Fibroblast of skin of right biceps (primary cell): Measurements from ENCODE around the gene COL27A1.

ENCODE experiments used
- DNase-seq: peaks from one replicate; pipeline ENCODE4 v3.0.0-alpha.2; 2013

The COL27A1 gene

GRCh38 chr9:114229295-114229694 is 74.0 kb downstream of the COL27A1 start:
- no peak for DNase-seq

DNA sequence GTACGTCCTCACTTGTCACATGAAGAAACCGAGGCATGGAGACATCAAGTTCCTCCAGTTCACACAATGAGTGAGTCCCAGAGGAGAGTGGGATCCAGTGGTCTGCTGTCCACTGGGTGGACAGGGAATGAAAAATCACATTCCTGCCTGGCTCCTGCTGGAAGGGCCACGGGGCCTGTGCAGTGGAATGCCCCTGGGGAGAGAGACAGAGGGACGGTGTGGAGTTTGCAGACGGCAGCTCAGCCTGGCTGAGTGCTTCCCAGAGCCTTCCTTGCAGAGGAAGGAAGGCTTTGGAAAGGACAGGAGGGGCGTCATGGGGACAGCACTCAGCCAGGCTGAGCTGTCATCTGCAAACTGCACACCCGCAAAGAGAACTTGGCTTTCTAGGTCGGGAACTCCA is 74.7 kb downstream of the COL27A1 start:
- no peak for DNase-seq

DNA sequence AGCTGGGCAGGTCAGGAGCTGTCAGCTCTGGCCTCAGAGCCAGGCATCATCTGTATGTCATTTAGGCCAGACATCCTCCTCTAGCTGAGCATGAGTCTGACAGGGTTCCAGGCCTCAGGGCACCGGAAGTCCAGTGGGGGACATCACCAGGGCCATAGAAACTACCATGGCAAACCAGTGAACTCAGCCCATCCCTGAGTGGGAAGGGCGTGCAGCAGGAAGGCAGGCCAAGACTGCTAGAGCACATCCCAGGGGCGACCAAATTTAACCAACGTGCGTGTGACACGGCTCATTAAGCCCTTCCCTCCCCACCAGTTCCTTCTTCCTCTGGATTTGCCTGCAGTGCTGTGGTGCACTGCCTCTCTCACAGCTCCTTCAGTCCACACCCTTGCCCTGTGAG is 75.9 kb downstream of the COL27A1 start:
- DNase-seq, result no peak

DNA sequence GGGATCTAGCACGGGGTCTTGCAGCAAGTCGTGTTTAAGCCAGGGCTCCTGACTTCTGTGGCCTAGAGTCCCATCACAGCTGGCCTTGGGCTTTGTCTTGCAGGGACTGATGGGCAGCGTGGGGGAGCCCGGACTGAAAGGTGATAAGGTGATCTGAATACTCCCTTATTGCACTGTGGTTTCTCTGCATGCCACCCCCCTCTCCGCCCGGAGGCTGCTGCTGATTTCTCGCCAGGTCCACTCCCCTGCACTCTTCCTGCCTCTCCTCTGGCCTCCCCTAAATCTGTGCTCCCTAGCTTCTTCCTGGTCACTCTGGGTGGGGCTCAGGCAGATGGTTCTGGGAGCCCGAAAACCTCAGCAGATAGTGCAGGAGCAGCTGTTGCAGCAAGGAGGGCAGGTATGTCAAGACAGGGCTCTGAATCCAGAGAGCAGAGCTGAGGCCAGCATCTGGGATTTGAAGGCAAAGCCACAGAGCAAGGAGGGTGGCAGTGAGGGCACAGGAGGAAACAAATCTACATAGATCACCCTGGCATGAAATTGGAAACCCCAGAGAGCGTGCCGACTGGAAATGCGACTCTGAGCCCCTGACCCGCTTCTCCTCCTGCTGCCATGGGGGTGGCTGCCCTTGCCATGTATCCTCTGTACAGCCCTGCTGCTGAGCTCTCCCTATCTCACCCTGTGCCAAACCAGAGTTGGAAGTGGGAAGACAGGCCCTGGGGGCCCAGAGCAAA is 76.5 kb downstream of the COL27A1 start:
- DNase-seq, result no peak

DNA sequence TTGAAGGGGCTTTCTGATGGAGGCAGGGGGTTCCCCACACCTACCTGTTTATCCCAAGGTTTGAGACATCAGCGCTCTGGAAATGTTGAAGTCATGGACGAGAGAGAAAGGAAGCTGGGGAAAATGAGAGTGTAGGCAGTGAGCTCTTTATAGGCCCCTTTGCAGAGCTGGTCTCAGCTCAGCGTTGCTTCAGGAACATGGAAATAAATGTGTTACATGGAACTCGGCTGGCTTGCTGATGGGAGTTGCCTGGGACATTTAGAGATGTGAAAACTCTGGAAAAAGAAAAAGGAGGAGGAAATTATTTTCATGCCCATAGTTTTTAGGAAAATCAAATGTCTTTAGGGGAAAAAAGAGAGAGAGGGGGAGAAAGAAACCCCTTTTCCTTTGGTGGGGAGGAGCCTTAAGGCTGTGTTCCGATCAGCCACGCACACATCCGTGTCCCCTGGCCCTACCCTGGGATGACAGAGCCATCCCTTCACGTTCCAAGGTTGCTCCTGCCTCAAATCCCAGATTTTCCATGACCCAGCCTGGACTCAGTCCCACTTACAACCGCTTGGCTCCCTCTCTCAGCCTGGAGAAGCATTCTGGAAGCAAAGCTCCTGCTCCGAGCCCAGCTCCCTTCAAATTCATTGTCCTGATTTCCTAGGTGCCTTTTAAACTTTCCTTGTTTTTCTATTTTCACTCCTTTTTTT is 78.3 kb downstream of the COL27A1 start:
- DNase-seq, result peak; percentile 30

DNA sequence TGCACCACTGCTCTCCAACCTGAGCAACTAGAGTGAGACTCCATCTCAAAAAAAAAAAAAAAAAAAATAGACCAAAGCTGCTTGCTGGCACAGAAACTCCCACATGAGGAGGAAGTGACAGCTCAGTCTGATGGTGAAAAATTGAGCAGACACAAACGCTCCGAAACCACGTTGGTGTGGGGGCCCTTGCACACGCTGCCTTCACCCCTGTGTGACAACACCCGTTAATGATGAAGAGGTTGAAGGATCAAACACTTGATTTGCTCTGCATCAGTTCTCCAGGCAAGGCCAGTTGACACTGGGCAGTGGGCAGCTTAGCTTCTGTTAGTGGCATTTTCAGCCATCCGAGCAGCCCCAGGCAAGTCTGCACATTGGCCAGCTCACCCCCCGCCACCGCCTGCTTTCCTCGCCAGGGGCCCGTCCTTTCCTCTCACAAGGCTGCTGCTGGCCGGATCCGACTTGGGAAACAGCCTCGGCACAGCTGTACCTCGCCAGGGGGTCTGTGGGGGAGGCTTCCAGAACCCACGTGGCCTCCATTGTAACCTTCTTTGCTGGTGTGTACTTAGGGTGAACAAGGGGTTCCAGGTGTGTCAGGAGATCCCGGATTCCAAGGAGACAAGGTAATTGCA is 79.8 kb downstream of the COL27A1 start:
- no peak for DNase-seq

DNA sequence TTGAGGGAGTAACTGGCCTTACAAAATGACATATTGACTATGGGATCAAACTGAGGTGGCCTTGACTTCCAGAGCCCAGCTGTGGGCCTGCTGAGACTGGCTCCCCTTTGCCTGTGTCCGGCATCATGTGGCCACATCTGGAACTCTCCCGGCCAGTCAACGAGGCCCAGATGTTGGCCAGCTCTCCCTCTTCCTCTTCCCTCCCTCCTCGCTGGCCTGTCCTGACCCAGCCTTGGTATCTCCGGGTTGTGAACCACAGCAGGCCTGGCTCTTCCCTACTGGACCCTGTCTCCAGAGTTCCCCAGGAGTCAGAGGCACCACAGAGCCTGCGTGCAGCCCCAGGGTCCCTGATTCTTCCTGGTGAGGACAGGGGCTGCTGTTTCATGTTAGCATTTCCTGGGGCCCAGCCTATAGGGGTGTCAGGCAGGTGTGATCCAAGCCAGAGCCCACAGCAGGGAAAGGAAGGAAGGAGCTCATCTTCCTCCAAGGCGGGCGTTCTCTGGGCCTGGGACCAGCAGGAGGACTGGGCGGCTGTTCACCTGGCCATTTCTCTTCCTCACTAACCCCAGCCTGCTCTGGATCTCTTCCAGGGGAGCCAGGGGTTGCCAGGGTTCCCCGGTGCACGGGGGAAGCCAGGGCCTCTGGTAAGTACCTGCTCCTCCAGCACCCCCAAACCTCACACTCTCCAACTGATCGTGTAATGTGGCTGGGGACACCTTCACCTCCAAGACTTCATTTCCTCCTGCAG is 81.2 kb downstream of the COL27A1 start:
- no peak for DNase-seq

- no peak for DNase-seq
Measured at GRCh38 chr9:114237247-114237646, 81.9 kb downstream of the COL27A1 start.

DNA sequence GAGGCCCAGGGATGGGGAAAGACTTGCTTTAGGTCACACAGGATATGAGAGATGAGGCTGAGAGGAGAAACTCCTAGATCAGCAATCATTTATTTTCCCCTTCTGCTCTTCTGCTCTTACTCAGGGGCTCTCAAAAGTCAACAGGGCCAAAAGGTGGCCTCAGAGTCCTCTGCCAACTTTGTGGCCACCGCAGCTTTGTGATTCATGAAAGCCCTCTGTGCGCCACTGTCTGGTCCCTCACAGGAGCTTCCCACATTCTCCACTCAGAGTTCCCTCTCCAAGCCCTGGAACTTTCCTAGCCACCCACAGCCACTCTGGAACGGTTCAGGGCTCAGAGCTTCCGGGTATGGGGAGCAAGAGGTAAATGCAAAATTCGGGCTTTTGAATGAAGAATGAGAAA is 82.4 kb downstream of the COL27A1 start:
- DNase-seq, result no peak

GRCh38 chr9:114238472-114238871 is 83.1 kb downstream of the COL27A1 start:
- no peak for DNase-seq

DNA sequence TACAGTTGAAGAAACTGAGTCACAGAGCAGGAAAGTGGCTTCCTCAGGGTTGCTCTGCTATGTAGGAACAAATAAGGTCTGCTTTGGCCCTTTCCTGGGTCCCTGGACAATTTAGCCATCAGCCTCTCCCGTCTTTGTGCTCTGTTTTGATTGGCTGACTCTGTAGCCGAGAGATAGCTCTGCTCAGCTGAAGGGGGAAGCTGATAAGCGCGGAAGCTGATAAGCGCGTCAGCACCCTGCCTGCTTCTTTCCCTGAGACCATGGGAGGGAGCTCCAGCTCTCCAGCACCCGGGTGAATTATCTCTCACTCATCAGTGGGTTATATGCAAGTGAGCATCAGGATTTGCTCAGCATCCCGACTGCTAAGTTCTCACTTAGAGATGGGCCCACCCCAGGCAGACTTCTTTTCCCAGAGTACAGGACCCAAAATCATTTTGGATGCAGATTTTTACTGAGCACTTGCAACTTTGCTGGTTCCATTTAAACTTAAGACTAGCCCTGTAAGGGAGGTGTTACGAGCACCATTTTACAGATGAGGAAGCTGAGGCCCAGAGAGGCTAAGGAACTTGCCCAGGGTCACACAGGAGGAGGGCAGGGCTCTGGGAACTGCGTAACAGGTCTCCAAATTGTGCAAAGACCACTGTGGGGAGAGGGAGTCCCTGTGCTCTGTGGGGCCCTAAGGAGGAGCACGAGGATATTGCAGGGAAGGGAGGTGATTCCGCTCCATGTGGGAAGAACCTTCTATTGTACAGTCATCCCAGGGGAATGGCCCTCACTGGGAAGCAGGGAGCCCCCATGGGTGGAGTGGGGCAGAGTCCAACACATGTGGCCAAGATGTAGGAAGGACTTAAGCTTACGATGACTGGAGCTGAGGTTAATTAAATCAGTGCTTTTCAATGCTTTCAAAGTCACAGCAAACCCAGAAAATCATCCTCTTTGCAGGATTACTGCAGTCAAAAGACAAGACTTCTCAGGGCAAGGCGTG is 83.8 kb downstream of the COL27A1 start:
- DNase-seq, result peak; percentile 83

DNA sequence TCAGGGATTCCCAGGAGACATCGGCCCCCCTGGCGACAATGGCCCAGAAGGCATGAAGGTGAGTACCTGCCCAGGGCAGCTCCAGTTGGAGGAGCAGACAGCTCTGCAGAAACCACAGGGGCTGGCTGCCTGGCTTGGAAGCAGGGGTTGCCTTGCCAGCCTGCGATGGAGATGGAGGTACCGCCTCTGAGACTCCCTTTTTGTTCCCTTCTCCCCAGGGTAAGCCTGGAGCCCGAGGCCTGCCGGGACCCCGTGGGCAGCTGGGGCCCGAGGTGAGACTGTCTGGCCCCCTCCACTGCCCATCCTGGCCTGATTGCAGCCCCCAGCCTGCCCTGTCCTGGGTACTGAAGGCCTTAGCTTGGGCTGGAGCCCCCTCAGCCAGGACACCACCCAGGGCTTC is 84.9 kb downstream of the COL27A1 start:
- no peak for DNase-seq

DNA sequence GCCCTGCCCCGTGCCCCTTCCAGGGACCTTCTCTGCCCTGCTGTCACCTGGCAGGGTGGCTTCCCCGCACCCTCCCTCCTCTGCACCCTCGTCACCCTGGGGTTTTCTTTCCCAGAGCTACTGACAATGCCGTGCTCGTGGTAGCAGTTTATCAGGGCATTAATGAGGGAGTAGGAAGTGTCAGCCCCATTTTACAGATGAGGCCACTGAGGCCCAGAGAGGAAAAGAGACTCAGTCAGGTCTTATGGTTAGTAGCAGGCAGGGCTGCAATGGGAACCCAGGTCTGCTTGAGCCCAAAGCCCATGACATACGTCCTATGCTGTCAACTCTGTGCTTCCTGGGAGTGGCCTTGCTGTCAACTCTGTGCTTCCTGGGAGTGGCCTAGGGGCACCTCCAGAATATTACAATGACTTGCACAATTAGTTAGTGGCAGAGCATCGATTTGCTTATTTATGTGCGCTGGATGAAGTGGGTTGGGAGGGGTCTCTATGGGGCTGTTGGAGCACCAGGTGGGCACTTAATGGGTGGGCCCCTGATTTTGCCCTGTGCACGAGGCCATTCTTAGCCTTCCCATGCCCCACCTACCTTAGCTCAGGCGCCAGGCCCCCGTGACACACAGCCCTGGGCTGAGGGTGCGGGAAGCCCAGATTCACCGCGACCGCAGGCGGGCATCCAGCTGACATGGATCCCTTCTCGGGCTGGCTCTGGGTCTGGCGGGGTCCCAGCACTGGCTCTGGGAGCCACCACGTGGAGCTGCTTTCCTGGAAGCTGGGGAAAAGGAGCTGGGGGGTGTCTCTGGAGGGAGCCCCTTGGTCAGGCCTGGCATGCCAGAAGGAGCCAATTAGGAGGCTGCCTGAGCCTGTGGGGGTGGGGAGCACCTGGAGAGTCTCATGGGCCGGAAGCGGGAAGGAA is 85.6 kb downstream of the COL27A1 start:
- no peak for DNase-seq

DNA sequence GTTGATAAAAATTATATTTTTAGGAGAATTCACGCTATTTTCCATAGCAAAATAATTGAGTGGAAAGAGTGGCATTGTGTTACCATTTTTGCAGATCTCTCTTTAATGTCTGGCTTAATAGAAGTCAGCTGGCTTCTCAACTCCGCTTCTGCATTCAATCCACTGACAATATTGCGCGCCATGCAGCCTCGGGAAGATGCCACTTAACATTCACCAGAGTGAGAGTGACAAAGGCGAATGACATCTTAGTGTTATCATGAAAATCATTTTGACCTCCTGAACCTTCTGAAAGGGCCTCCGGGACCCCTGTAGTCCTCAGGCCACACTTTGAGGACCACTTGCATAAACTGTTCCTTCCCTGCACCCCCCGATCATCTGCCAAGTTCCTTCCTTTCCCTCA is 87.5 kb downstream of the COL27A1 start:
- DNase-seq, result no peak

GRCh38 chr9:114243240-114243639 is 87.9 kb downstream of the COL27A1 start:
- no peak for DNase-seq

GRCh38 chr9:114244570-114244969 is 89.2 kb downstream of the COL27A1 start:
- DNase-seq, result no peak

DNA sequence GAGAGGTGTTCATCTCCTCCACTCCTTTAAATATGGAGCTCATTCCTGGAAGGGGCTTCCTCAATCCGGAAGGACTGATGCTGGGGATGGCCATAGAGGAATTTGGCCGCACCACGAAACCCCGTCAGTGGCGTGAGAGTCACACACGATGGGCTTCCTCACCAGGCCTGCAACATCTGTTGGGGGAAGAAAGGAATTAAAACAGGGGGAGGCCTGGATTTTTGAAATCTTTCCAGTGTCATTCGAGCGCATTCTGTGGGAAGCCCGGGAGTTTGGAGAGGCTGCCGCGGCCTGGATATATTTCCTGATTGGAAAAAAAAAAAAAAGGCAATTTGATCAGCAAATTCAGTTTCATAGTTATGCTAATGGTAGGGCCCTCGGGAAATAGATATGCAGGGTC is 91.2 kb downstream of the COL27A1 start:
- DNase-seq, result peak; percentile 87

DNA sequence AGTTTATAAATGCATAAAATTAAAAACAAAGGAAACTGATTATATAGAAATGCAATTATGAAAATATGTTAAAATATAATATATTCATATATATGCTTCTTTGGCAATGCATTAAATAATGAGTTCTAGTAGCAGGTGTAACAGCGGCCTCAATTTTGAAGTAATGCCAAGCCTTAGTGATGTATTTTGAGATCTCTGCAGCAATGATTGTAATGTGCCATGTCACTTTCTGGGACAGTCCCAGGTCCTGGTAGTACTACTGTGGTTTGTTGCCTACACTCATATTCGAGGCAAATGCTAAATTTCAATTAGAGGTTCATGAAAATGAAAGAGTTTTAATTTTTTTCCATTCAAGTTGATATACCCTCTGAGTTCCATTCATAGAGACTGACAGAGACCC is 91.7 kb downstream of the COL27A1 start:
- DNase-seq, result no peak

DNA sequence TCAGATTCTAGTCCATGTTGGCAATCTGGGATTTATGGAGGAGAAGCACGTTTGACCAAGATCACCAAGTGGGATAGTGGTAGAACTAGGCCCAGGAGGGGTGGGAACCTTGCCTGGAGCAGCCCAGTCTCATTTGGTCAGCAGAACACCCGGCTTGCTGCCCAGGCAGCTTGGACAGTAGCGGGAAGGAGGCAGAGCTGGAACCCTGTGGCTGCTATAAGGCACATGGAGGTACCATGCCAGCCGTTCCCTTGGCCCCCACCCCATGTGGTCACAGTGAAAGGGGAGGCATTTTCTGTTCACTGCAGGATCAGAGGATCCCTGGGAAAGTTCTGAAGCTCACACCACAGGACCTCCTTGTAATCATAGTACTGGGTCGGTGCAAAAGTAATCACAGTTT is 92.2 kb downstream of the COL27A1 start:
- no peak for DNase-seq

DNA sequence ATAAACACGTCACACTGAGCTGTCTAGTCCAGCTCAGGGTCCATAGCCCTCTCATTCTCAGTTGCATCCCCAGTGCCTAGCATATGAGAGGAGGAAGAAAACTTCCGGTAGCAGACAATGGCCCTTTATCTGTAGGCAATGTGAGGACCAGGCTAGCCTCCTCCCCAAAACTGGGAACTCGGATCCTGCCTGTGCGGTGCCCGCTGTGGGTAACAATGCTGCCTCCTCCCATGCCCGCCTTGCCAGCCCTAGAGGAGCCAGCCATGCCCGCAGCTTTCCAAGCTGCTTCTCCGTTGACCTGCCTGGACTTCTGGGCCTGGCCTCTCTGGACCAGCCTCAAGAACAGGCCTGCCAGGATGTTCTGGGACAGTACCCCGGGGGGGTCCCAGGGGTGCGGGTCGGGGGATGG is 93.0 kb downstream of the COL27A1 start:
- no peak for DNase-seq
